BLaER1 (cell line): ENCODE results near the gene RIOK2.

Source experiments
- H3K27ac ChIP-seq: shearing (Covaris generic); formaldehyde crosslinking; 2 replicates; pipeline ENCODE4 v1.8.1; 2022
- H3K27me3 ChIP-seq: shearing (Covaris generic); formaldehyde crosslinking; 2 replicates; pipeline ENCODE4 v1.8.1; 2022
- H3K36me3 ChIP-seq: shearing (Covaris generic); formaldehyde crosslinking; 2 replicates; pipeline ENCODE4 v1.8.1; 2022
- H3K4me1 ChIP-seq: shearing (Covaris generic); formaldehyde crosslinking; 2 replicates; pipeline ENCODE4 v1.8.1; 2022
- H3K4me2 ChIP-seq: shearing (Covaris generic); formaldehyde crosslinking; 2 replicates; pipeline ENCODE4 v1.8.1; 2022
- H3K4me3 ChIP-seq: shearing (Covaris generic); formaldehyde crosslinking; 2 replicates; pipeline ENCODE4 v1.8.1; 2022
- H3K9ac ChIP-seq: shearing (Covaris generic); formaldehyde crosslinking; 2 replicates; pipeline ENCODE4 v1.8.1; 2022
- H3K9me3 ChIP-seq: shearing (Covaris generic); formaldehyde crosslinking; 2 replicates; pipeline ENCODE4 v1.8.1; 2022
- H4K20me1 ChIP-seq: shearing (Covaris generic); formaldehyde crosslinking; 2 replicates; pipeline ENCODE4 v1.8.1; 2022
- Cebpa-rat ChIP-seq: shearing (Covaris generic); IDR thresholded peaks from 2 replicates; pipeline ENCODE4 v1.8.1; 2022

The RIOK2 gene

DNA sequence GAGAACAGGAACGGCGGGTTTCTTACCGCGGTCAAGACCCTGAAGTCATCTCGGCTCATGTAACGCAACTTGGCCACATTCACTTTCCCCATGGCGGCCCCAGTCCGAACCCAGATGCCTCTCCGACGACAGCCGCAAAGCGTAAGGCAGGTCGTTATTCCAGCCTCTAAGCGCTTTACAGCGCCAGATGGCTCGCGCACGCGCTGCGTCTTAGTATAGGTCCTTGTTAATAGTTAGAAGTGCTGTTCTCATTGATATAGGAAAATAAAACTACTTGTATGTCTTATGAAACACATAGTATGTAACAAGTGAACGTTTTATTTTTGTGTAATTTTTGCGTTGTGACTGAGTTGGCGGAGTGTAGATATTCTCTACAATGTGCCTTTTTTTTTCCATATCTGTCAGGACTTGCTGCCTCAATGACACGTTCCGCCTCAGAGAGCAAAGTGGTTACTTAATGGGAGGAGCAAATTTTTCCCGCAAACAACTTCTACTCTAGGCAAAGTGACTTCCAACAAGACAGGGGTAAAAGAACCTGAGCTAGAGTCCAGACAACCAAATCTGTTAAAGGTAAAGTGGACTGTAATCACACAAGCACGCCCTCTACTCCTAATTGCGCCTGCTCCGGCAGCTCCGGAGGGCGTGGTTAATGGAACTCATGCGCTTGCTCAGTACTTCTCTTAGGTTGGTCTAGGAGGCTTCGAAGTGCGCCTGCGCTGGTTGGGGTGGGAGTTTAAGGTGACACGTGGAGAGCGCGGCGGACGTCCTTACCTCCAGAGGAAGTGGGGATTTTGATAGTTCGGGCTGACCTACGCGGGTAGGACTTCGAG is at the start of gene RIOK2:
Gene RIOK2 (minus strand): TSS at position 148 of the 830 bp plus-strand sequence. CDS start 56 bp downstream, at position 92.
- no peak for TF ChIP-seq Cebpa-rat
- H3K27me3 ChIP-seq, result no peaks in the 10 kb centered on the region
- H3K9me3 ChIP-seq, result peaks cover 12% of the 10 kb centered on the region; the same call in 1 of the 2 replicates
- peak within 1 kb of the TSS; percentile 97 for H3K4me3 ChIP-seq
- H3K27ac ChIP-seq, result peak within 1 kb of the TSS; percentile 96
- peak within 1 kb of the TSS; percentile 97 for H3K9ac ChIP-seq
- peaks cover 20% of the 10 kb centered on the region for H3K36me3 ChIP-seq
- H4K20me1 ChIP-seq, result peaks cover 24% of the 10 kb centered on the region
- peak within 1 kb of the TSS; percentile 91 for H3K4me2 ChIP-seq
- peaks cover 30% of the 10 kb centered on the region for H3K4me1 ChIP-seq

- Histone ChIP-seq H3K4me3 (no peak overlapping the region), H3K9me3 (peaks cover 11% of the 10 kb centered on the region), H3K9ac (no peak overlapping the region), H3K4me2 (no peak overlapping the region), H3K27ac (no peak overlapping the region), H3K27me3 (no peaks in the 10 kb centered on the region), H3K36me3 (no peaks in the 10 kb centered on the region), H4K20me1 (no peaks in the 10 kb centered on the region), H3K4me1 (peaks cover 19% of the 10 kb centered on the region)
- TF ChIP-seq Cebpa-rat, result peak; percentile 87; the same call in 1 of the 2 replicates
Measured at GRCh38 chr5:97231025-97231636, 48.1 kb upstream of the RIOK2 start.

DNA sequence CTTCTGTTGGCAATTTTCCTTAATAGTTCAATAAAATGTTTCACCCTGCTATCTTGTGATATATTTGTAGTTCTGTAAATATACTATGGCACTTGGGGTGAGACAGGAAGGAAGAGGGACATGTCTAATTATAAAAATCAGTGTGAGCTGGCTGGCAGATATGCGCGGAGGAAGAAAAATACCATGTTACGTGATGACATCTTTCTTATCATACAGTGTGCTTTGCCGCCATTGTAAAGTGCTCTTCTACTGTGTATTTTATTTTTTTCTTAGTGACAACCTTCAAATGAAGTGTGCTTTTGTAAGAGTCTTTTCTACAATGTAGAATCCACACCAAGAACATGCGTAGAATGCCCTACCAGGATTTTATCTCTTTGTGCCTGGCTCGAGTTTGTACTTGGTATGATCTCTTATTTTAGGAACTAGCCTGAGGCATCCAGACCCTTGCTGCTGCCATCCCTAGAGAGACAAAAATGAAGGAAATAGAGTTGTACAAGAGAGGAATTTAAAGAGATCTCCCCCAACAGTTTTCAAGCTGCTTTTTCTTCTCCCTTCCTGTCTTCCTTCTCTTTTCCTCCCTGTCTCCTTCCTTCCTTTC is 46.7 kb upstream of the RIOK2 start:
- H3K36me3 ChIP-seq, result no peaks in the 10 kb centered on the region
- no peaks in the 10 kb centered on the region for H3K27me3 ChIP-seq
- H3K9ac ChIP-seq, result peak overlapping the region; percentile 48; the same call in 1 of the 2 replicates
- H4K20me1 ChIP-seq, result no peaks in the 10 kb centered on the region
- H3K4me3 ChIP-seq, result peak overlapping the region; percentile 4; the same call in 1 of the 2 replicates
- peak overlapping the region; percentile 80 for H3K4me2 ChIP-seq
- peaks cover 6% of the 10 kb centered on the region; the same call in 1 of the 2 replicates for H3K9me3 ChIP-seq
- TF ChIP-seq Cebpa-rat, result no peak
- H3K27ac ChIP-seq, result peak overlapping the region; percentile 55; the same call in 1 of the 2 replicates
- H3K4me1 ChIP-seq, result peaks cover 19% of the 10 kb centered on the region

- H3K9me3 ChIP-seq, result no peaks in the 10 kb centered on the region
- no peak overlapping the region for H3K9ac ChIP-seq
- 0 out of 2 replicates have a peak overlapping the region, but pooled peaks have one; percentile 4 for H3K4me3 ChIP-seq
- no peaks in the 10 kb centered on the region for H4K20me1 ChIP-seq
- H3K36me3 ChIP-seq, result no peaks in the 10 kb centered on the region
- 0 out of 2 replicates have a peak overlapping the region, but pooled peaks have one; percentile 55 for H3K27ac ChIP-seq
- TF ChIP-seq Cebpa-rat, result no peak
- peaks cover 19% of the 10 kb centered on the region for H3K4me1 ChIP-seq
- H3K27me3 ChIP-seq, result no peaks in the 10 kb centered on the region
- H3K4me2 ChIP-seq, result peak overlapping the region; percentile 80
Measured at GRCh38 chr5:97229196-97229595, 46.1 kb upstream of the RIOK2 start.

- H3K27ac ChIP-seq, result no peak overlapping the region
- no peak overlapping the region for H3K4me2 ChIP-seq
- no peaks in the 10 kb centered on the region for H3K36me3 ChIP-seq
- H3K4me3 ChIP-seq, result no peak overlapping the region
- TF ChIP-seq Cebpa-rat, result no peak
- no peaks in the 10 kb centered on the region for H3K27me3 ChIP-seq
- no peak overlapping the region for H3K9ac ChIP-seq
- no peaks in the 10 kb centered on the region for H4K20me1 ChIP-seq
- peaks cover 15% of the 10 kb centered on the region for H3K4me1 ChIP-seq
- no peaks in the 10 kb centered on the region for H3K9me3 ChIP-seq
Measured at GRCh38 chr5:97225222-97225621, 42.2 kb upstream of the RIOK2 start.

DNA sequence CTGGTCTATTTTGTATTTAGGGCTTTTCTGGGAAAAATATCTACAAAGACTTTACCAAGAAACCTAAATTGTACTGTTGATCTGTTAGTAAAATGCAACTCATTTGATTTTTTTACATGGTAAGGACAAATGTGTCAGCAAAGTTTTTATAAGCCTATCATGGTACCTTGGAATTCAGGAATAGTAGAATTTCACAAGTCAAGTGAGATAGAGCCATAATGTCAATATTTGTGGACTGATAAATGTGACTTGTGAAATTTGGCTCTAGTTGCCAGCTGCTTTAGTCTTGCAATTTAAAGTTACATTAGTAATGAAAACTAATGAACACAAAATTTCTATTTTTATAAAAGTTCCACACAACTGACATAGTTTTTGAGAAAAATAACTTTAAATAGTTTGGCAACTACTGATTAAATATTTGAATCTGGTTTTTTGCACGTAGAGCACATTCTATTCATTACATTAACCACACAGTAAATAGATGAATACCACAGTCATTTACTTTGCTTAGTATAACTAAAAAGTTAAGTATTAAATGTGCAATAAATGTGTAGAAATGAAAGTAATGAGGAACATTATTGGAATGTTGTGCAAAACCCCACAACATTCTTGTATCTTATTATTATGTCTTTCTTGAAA is 41.2 kb upstream of the RIOK2 start:
- Histone ChIP-seq H3K9me3 (no peaks in the 10 kb centered on the region), H3K27ac (no peak overlapping the region), H3K9ac (no peak overlapping the region), H4K20me1 (no peaks in the 10 kb centered on the region), H3K36me3 (no peaks in the 10 kb centered on the region), H3K4me2 (no peak overlapping the region), H3K4me1 (peaks cover 5% of the 10 kb centered on the region), H3K27me3 (no peaks in the 10 kb centered on the region), H3K4me3 (no peak overlapping the region)
- no peak for TF ChIP-seq Cebpa-rat

DNA sequence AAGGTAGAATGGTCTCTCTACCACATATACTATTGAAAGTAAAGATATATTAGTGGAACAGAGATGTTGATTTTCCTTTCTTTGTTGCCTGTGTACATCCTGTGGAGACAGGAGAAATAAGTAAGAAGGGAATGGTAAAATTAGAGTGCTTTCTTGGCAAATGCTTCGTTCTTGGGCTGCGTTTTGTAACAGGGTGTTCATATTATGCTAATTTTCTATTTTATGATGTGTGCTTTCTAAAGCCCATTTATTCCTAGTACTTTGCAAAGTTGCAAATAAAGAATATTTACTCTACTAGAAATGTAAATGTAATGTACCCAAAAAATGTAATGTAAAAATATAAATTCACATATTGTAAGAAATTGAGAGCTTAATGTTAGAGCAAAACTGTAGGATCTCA is 40.5 kb upstream of the RIOK2 start:
- H3K4me3 ChIP-seq, result no peak overlapping the region
- H4K20me1 ChIP-seq, result no peaks in the 10 kb centered on the region
- H3K36me3 ChIP-seq, result no peaks in the 10 kb centered on the region
- no peak overlapping the region for H3K4me2 ChIP-seq
- H3K9ac ChIP-seq, result no peak overlapping the region
- no peaks in the 10 kb centered on the region for H3K27me3 ChIP-seq
- no peak overlapping the region for H3K27ac ChIP-seq
- no peak for TF ChIP-seq Cebpa-rat
- no peaks in the 10 kb centered on the region for H3K9me3 ChIP-seq
- no peaks in the 10 kb centered on the region for H3K4me1 ChIP-seq

GRCh38 chr5:97209343-97209742 is 26.3 kb upstream of the RIOK2 start:
- H4K20me1 ChIP-seq, result no peaks in the 10 kb centered on the region
- peaks cover 27% of the 10 kb centered on the region for H3K9me3 ChIP-seq
- H3K27ac ChIP-seq, result no peak overlapping the region
- no peak overlapping the region for H3K4me2 ChIP-seq
- H3K4me3 ChIP-seq, result no peak overlapping the region
- no peak overlapping the region for H3K9ac ChIP-seq
- no peaks in the 10 kb centered on the region for H3K27me3 ChIP-seq
- no peak for TF ChIP-seq Cebpa-rat
- no peaks in the 10 kb centered on the region for H3K4me1 ChIP-seq
- no peaks in the 10 kb centered on the region for H3K36me3 ChIP-seq

GRCh38 chr5:97208714-97209113 is 25.7 kb upstream of the RIOK2 start:
- Histone ChIP-seq H3K4me1 (no peaks in the 10 kb centered on the region), H4K20me1 (no peaks in the 10 kb centered on the region), H3K4me3 (no peak overlapping the region), H3K4me2 (no peak overlapping the region), H3K27ac (no peak overlapping the region), H3K9ac (no peak overlapping the region), H3K9me3 (peaks cover 20% of the 10 kb centered on the region), H3K27me3 (no peaks in the 10 kb centered on the region), H3K36me3 (no peaks in the 10 kb centered on the region)
- no peak for TF ChIP-seq Cebpa-rat
